HepG2 (cell line): Measurements from ENCODE around the gene RAP2C. TPM values are rescaled to one million over a fixed set of nuclear protein-coding genes. Genes with fewer than 3 reads are reported as not detected.

Source experiments
- BHLHE40 ChIP-seq: IDR thresholded peaks from 2 replicates; pipeline ENCODE4 v1.6.1; 2011; ENCODE audit warnings: low read length, improper control_type of control experiment
- GABPB1 ChIP-seq: IDR thresholded peaks from 2 replicates; pipeline ENCODE4 v1.6.1; 2016; ENCODE audit warnings: mild to moderate bottlenecking, missing genetic modification reagents, moderate library complexity, missing compliant biosample characterization
- HDAC1 ChIP-seq: sonication (generic); formaldehyde crosslinking; IDR thresholded peaks from 2 replicates; pipeline ENCODE4 v1.5.1; 2020; ENCODE audit warnings: mild to moderate bottlenecking, missing genetic modification reagents
- HMG20A ChIP-seq: IDR thresholded peaks from 2 replicates; pipeline ENCODE4 v1.6.1; 2016; ENCODE audit warnings: borderline replicate concordance
- HOXA3 ChIP-seq: sonication (generic); formaldehyde crosslinking; IDR thresholded peaks from 2 replicates; pipeline ENCODE4 v1.5.0; 2020; ENCODE audit warnings: missing genetic modification reagents
- KLF16 ChIP-seq, 2 experiments: sonication (generic) in 1 of 2; formaldehyde crosslinking in 1 of 2; IDR thresholded peaks; 2 replicates each; pipeline versions ENCODE4 v1.6.1 to v1.8.0; 2016 to 2023; ENCODE audit warnings: missing genetic modification reagents in 2 of 2, missing compliant biosample characterization in 1 of 2
- MYC ChIP-seq: sonication (generic); formaldehyde crosslinking; IDR thresholded peaks from 2 replicates; pipeline ENCODE4 v1.9.0; 2021; ENCODE audit warnings: missing genetic modification reagents, borderline replicate concordance
- NCOA1 ChIP-seq: sonication (generic); formaldehyde crosslinking; IDR thresholded peaks from 2 replicates; pipeline ENCODE4 v1.9.0; 2021; ENCODE audit warnings: missing genetic modification reagents
- NR2F6 ChIP-seq, 2 experiments: IDR thresholded peaks; 2 replicates each; pipeline ENCODE4 v1.6.1; 2016; ENCODE audit warnings: antibody characterized with exemption in 1 of 2, mild to moderate bottlenecking in 1 of 2
- RARA ChIP-seq: IDR thresholded peaks from 2 replicates; pipeline ENCODE4 v1.6.1; 2016; ENCODE audit warnings: missing genetic modification reagents, missing compliant biosample characterization
- RELA ChIP-seq: sonication (generic); formaldehyde crosslinking; IDR thresholded peaks from 2 replicates; pipeline ENCODE4 v1.4.0; 2020; ENCODE audit warnings: missing genetic modification reagents
- RXRA ChIP-seq: sonication (generic); formaldehyde crosslinking; IDR thresholded peaks from 2 replicates; pipeline ENCODE4 v1.5.1; 2020; ENCODE audit warnings: missing genetic modification reagents
- SOX6 ChIP-seq, 2 experiments: fragments of 450-650 bp in 1 of 2; sonication (generic) in 1 of 2; formaldehyde crosslinking in 1 of 2; IDR thresholded peaks; 2 replicates each; pipeline versions ENCODE4 v1.4.0 to v1.6.1; 2017 to 2020; ENCODE audit warnings: antibody characterized with exemption in 1 of 2, mild to moderate bottlenecking in 1 of 2, missing genetic modification reagents in 1 of 2
- SUZ12 ChIP-seq: fragments of 150-350 bp; IDR thresholded peaks from 2 replicates; pipeline ENCODE4 v1.6.1; 2014; ENCODE audit warnings: low read depth, low read length
- TEAD3 ChIP-seq: optimal IDR thresholded peaks from 2 replicates; pipeline ENCODE3; 2016; ENCODE audit warnings: borderline replicate concordance
- ZFY ChIP-seq: sonication (generic); formaldehyde crosslinking; IDR thresholded peaks from 2 replicates; pipeline ENCODE4 v1.4.0; 2020; ENCODE audit warnings: missing genetic modification reagents
- ZNF383 ChIP-seq: sonication (generic); formaldehyde crosslinking; IDR thresholded peaks from 2 replicates; pipeline ENCODE4 v1.4.0; 2020; ENCODE audit warnings: missing genetic modification reagents, mild to moderate bottlenecking, borderline replicate concordance
- ZNF644 ChIP-seq: IDR thresholded peaks from 2 replicates; pipeline ENCODE4 v1.6.1; 2016; ENCODE audit warnings: low read depth
- ZNF749 ChIP-seq: sonication (generic); formaldehyde crosslinking; IDR thresholded peaks from 2 replicates; pipeline ENCODE4 v1.8.0; 2022; ENCODE audit warnings: mild to moderate bottlenecking, missing genetic modification reagents, moderate library complexity, borderline replicate concordance
- ZNF792 ChIP-seq: IDR thresholded peaks from 2 replicates; pipeline ENCODE4 v1.6.1; 2016
- polyA plus RNA-seq, 8 experiments: library from polyadenylated mRNA; depleted of rRNA in 3 of 8; stranded (reverse) in 7 of 8; unstranded in 1 of 8; fragments of >200 nt; fragmentation: Illumina TruSeq in 4 of 8; extraction: Trizol in 4 of 8; gene quantifications; 2 replicates each; pipeline versions ENCODE4 v1.2.1 to v1.2.3, GENCODE V29; 2011 to 2016; ENCODE audit warnings: low read depth in 4 of 8, missing spikeins in 1 of 8, mixed read lengths in 1 of 8; ENCODE audit not compliant: insufficient read depth in 1 of 8
- total RNA-seq, 5 experiments: library from RNA; depleted of rRNA; stranded (reverse); fragments of >200 nt; fragmentation: Illumina TruSeq; extraction: Trizol; gene quantifications; 2 replicates each; pipeline ENCODE4 v1.2.3, GENCODE V29; 2016; ENCODE audit warnings: low read depth in 1 of 5
- TF ChIP-seq, protein P1 (sequence below): sonication (generic); IDR thresholded peaks from 2 replicates; pipeline ENCODE4 v1.6.1; 2016; ENCODE audit warnings: low read depth, borderline replicate concordance
- TF ChIP-seq, protein P2 (sequence below): sonication (generic); formaldehyde crosslinking; IDR thresholded peaks from 2 replicates; pipeline ENCODE4 v1.4.0; 2020; ENCODE audit warnings: missing genetic modification reagents
- TF ChIP-seq, protein P3 (sequence below): IDR thresholded peaks from 2 replicates; pipeline ENCODE4 v1.6.1; 2018; ENCODE audit warnings: missing genetic modification reagents, mild to moderate bottlenecking, missing compliant biosample characterization
- TF ChIP-seq, protein P4 (sequence below), 2 experiments: sonication (generic) in 1 of 2; formaldehyde crosslinking in 1 of 2; IDR thresholded peaks; 2 replicates each; pipeline versions ENCODE4 v1.4.0 to v1.6.1; 2018 to 2020; ENCODE audit warnings: missing genetic modification reagents in 2 of 2, borderline replicate concordance in 1 of 2, low read depth in 1 of 2, mild to moderate bottlenecking in 1 of 2, missing biosample characterization in 1 of 2

Gene RAP2C
- total and polyA plus RNA-seq, 2 of the 13 experiments (the other 11 are each of a cell fraction or from before 2014, with no cell fraction given) = 8.0 to 28.5 TPM

DNA sequence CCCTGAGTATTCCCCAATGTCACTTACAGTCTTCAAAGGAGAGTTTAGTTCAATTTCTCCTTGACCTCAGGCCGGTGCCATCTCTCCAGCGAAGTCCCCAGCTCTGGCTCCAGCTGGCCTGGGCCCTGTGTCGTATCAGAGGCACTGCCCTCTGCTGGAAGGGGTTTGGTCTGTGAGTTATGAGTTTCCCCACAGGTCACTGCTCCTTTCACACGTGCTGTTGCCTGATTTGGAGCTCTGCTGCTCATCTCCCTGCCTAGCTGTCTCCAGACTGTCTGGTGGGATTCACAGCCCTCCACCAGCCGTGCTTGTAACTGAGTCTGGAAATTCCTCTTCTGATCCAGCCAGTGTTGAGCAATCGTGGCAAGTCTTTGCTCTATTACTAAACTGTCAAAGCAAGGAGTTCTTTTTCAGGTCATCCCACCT is at the start of gene RAP2C (continued):
- no peak for TF ChIP-seq RELA
- 0 out of 2 replicates have a peak, but pooled peaks have one; percentile 13 for TF ChIP-seq ZNF644 (CRISPR knock-in tag)
- no peak for TF ChIP-seq ZNF383 (CRISPR knock-in tag)
- no peak for TF ChIP-seq NCOA1 (CRISPR knock-in tag)
- no peak for TF ChIP-seq SOX6 (IDR thresholded peaks at IDR 0.05)
- 0 out of 2 replicates have a peak, but pooled peaks have one; percentile 13 for TF ChIP-seq SOX6 (CRISPR knock-in tag; IDR thresholded peaks at IDR 0.05)
- 0 out of 4 replicates have a peak, but pooled peaks of 1 of the 2 experiments have one; percentile 38 for TF ChIP-seq KLF16 (CRISPR knock-in tag; IDR thresholded peaks at IDR 0.05)
- TF ChIP-seq, protein P1, sequence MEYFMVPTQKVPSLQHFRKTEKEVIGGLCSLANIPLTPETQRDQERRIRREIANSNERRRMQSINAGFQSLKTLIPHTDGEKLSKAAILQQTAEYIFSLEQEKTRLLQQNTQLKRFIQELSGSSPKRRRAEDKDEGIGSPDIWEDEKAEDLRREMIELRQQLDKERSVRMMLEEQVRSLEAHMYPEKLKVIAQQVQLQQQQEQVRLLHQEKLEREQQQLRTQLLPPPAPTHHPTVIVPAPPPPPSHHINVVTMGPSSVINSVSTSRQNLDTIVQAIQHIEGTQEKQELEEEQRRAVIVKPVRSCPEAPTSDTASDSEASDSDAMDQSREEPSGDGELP = peak; percentile 80; the same call in 1 of the 2 replicates
- no peak for TF ChIP-seq ZNF749 (CRISPR knock-in tag)
- TF ChIP-seq, protein P2, sequence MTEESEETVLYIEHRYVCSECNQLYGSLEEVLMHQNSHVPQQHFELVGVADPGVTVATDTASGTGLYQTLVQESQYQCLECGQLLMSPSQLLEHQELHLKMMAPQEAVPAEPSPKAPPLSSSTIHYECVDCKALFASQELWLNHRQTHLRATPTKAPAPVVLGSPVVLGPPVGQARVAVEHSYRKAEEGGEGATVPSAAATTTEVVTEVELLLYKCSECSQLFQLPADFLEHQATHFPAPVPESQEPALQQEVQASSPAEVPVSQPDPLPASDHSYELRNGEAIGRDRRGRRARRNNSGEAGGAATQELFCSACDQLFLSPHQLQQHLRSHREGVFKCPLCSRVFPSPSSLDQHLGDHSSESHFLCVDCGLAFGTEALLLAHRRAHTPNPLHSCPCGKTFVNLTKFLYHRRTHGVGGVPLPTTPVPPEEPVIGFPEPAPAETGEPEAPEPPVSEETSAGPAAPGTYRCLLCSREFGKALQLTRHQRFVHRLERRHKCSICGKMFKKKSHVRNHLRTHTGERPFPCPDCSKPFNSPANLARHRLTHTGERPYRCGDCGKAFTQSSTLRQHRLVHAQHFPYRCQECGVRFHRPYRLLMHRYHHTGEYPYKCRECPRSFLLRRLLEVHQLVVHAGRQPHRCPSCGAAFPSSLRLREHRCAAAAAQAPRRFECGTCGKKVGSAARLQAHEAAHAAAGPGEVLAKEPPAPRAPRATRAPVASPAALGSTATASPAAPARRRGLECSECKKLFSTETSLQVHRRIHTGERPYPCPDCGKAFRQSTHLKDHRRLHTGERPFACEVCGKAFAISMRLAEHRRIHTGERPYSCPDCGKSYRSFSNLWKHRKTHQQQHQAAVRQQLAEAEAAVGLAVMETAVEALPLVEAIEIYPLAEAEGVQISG (CRISPR knock-in tag) = peak; percentile 69
- TF ChIP-seq ZFY (CRISPR knock-in tag) = peak; percentile 56; the same call in 1 of the 2 replicates
- TF ChIP-seq RXRA = peak; percentile 71
- TF ChIP-seq, protein P3, sequence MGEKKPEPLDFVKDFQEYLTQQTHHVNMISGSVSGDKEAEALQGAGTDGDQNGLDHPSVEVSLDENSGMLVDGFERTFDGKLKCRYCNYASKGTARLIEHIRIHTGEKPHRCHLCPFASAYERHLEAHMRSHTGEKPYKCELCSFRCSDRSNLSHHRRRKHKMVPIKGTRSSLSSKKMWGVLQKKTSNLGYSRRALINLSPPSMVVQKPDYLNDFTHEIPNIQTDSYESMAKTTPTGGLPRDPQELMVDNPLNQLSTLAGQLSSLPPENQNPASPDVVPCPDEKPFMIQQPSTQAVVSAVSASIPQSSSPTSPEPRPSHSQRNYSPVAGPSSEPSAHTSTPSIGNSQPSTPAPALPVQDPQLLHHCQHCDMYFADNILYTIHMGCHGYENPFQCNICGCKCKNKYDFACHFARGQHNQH (CRISPR knock-in tag) = peak; percentile 26; the same call in 1 of the 2 replicates
- TF ChIP-seq, protein P4, sequence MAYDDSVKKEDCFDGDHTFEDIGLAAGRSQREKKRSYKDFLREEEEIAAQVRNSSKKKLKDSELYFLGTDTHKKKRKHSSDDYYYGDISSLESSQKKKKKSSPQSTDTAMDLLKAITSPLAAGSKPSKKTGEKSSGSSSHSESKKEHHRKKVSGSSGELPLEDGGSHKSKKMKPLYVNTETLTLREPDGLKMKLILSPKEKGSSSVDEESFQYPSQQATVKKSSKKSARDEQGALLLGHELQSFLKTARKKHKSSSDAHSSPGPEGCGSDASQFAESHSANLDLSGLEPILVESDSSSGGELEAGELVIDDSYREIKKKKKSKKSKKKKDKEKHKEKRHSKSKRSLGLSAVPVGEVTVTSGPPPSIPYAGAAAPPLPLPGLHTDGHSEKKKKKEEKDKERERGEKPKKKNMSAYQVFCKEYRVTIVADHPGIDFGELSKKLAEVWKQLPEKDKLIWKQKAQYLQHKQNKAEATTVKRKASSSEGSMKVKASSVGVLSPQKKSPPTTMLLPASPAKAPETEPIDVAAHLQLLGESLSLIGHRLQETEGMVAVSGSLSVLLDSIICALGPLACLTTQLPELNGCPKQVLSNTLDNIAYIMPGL (CRISPR knock-in tag; IDR thresholded peaks at IDR 0.05; ENCODE audit: borderline replicate concordance in 1 of 2, low read depth in 1 of 2) = peak; percentile 60 to 69; a peak in 3 of 4 replicates
- peak; percentile 25; the same call in 1 of the 2 replicates for TF ChIP-seq NR2F6 (IDR thresholded peaks at IDR 0.05)
- peak; percentile 32; the same call in 1 of the 2 replicates for TF ChIP-seq NR2F6 (CRISPR knock-in tag; IDR thresholded peaks at IDR 0.05)
- peak; percentile 23 for TF ChIP-seq TEAD3 (CRISPR knock-in tag)
- no peak for TF ChIP-seq SUZ12
- peak; percentile 52; the same call in 1 of the 2 replicates for TF ChIP-seq MYC (CRISPR knock-in tag)
- peak; percentile 31; the same call in 1 of the 2 replicates for TF ChIP-seq ZNF792 (CRISPR knock-in tag)
- peak; percentile 29; the same call in 1 of the 2 replicates for TF ChIP-seq HOXA3 (CRISPR knock-in tag)
- peak; percentile 37; the same call in 1 of the 2 replicates for TF ChIP-seq RARA (CRISPR knock-in tag)
- TF ChIP-seq HMG20A (CRISPR knock-in tag) = 0 out of 2 replicates have a peak, but pooled peaks have one; percentile 20
- peak; percentile 43; the same call in 1 of the 2 replicates for TF ChIP-seq HDAC1
- peak; percentile 74; the same call in 1 of the 2 replicates for TF ChIP-seq BHLHE40
- TF ChIP-seq GABPB1 (CRISPR knock-in tag) = peak; percentile 41
